ENCODE data around the gene RAX2.

The RAX2 gene

DNA sequence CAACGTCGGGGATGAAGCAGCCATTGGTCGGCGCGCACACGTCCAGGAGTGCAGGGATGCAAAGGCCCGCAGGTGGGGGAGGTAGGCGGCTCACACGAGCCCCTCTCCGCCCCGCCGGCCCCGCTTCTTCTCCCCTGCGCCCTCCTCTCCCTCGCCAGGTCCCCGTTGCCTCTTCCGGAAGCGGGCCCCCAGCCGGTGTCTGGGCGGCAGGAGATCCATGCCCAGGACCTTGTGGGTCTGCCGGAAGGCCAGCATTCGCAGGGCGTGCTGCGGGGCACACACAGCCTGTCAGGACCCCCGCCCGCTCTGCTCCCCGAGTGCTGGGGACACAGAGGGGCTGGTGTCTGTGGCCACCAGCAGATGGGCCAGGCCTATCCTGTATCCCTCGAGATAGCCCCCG lies 33.8 kb upstream of the RAX2 start:
- no peak overlapping the region for H3K4me2 ChIP-seq (ENCODE audit: low read depth, low read length, poor library complexity, severe bottlenecking)
- H3K79me2 ChIP-seq (ENCODE audit: insufficient read depth, low read length) = no peaks in the 10 kb centered on the region
- no peaks in the 10 kb centered on the region for H3F3A ChIP-seq (ENCODE audit: low read depth)
- H4K20me1 ChIP-seq (ENCODE audit: insufficient read depth, low read length, poor library complexity, severe bottlenecking) = no peaks in the 10 kb centered on the region
- TF ChIP-seq, protein P1, sequence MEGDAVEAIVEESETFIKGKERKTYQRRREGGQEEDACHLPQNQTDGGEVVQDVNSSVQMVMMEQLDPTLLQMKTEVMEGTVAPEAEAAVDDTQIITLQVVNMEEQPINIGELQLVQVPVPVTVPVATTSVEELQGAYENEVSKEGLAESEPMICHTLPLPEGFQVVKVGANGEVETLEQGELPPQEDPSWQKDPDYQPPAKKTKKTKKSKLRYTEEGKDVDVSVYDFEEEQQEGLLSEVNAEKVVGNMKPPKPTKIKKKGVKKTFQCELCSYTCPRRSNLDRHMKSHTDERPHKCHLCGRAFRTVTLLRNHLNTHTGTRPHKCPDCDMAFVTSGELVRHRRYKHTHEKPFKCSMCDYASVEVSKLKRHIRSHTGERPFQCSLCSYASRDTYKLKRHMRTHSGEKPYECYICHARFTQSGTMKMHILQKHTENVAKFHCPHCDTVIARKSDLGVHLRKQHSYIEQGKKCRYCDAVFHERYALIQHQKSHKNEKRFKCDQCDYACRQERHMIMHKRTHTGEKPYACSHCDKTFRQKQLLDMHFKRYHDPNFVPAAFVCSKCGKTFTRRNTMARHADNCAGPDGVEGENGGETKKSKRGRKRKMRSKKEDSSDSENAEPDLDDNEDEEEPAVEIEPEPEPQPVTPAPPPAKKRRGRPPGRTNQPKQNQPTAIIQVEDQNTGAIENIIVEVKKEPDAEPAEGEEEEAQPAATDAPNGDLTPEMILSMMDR (conservative IDR thresholded peaks at IDR 0.05; ENCODE audit: low read length) = no peak
- TF ChIP-seq EZH2phosphoT487 (IDR thresholded peaks at IDR 0.05; ENCODE audit: borderline replicate concordance) = no peak
- H3K9me2 ChIP-seq (replicated peaks; ENCODE audit: low read depth, low read length) = no peaks in the 10 kb centered on the region
- H2AFZ ChIP-seq (ENCODE audit: low read length) = no peak overlapping the region
- H3K4me3 ChIP-seq (ENCODE audit: low read length, poor library complexity, severe bottlenecking) = no peak overlapping the region
- no peaks in the 10 kb centered on the region for H3K9me3 ChIP-seq (ENCODE audit: insufficient read depth, low read depth, low read length)
- H3K9ac ChIP-seq (ENCODE audit: low read depth, low read length, poor library complexity, severe bottlenecking) = no peak overlapping the region
- peaks cover 29% of the 10 kb centered on the region for H3K4me1 ChIP-seq (ENCODE audit: insufficient read depth, low read length, poor library complexity, severe bottlenecking)
- H3K36me3 ChIP-seq (ENCODE audit: insufficient read depth, low read length) = no peaks in the 10 kb centered on the region
- H3K27me3 ChIP-seq (ENCODE audit: insufficient read depth, low read length, poor library complexity, severe bottlenecking) = no peaks in the 10 kb centered on the region

DNA sequence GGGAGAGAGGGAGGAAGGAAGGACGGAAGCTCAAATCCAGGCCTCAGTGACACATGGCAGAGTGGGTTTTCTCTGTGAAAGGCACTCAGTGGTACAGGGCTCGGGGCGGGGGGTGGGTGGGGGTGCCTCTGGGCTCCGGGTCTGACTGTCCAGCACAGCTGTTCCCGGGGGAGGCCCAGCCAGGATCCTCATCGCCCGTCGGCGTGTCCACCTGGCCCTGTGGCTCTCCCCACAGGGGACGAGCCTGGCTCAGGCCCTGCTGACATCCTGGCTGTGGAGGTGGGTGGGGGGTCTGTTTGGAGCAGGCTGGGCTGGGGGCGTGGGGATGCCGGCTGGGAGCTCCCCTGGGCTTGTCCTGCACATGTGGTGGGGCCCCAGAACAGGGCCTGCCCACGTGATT lies 32.4 kb upstream of the RAX2 start:
- no peaks in the 10 kb centered on the region for H3K9me3 ChIP-seq (ENCODE audit: insufficient read depth, low read depth, low read length)
- H3F3A ChIP-seq (ENCODE audit: low read depth) = no peaks in the 10 kb centered on the region
- peaks cover 19% of the 10 kb centered on the region for H3K4me1 ChIP-seq (ENCODE audit: insufficient read depth, low read length, poor library complexity, severe bottlenecking)
- H3K79me2 ChIP-seq (ENCODE audit: insufficient read depth, low read length) = no peaks in the 10 kb centered on the region
- no peaks in the 10 kb centered on the region for H3K36me3 ChIP-seq (ENCODE audit: insufficient read depth, low read length)
- H3K4me2 ChIP-seq (ENCODE audit: low read depth, low read length, poor library complexity, severe bottlenecking) = no peak overlapping the region
- H3K27me3 ChIP-seq (ENCODE audit: insufficient read depth, low read length, poor library complexity, severe bottlenecking) = no peaks in the 10 kb centered on the region
- TF ChIP-seq EZH2phosphoT487 (IDR thresholded peaks at IDR 0.05; ENCODE audit: borderline replicate concordance) = no peak
- TF ChIP-seq, protein P1 (conservative IDR thresholded peaks at IDR 0.05; ENCODE audit: low read length) = no peak
- no peak overlapping the region for H3K4me3 ChIP-seq (ENCODE audit: low read length, poor library complexity, severe bottlenecking)
- H3K9me2 ChIP-seq (replicated peaks; ENCODE audit: low read depth, low read length) = no peaks in the 10 kb centered on the region
- no peak overlapping the region for H3K9ac ChIP-seq (ENCODE audit: low read depth, low read length, poor library complexity, severe bottlenecking)
- H4K20me1 ChIP-seq (ENCODE audit: insufficient read depth, low read length, poor library complexity, severe bottlenecking) = no peaks in the 10 kb centered on the region
- H2AFZ ChIP-seq (ENCODE audit: low read length) = no peak overlapping the region

DNA sequence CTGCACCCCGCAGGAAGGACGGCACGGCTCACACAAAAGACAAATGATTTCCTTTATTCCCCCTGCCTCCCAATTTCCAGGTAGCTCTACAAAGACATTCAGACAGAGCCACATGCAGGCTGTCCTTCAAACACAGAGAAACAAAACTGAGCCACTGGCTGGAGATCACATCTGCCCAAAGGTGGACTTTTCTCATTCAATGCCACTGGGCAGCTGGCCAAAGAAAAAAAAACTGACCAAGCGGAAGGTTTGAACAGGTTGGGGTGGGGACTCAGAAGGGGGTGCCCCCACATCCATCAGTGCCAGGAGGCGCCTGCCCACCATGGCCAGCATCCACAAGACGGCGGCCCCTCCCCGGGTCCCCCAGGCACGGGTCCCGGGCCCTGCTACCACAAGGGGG lies 32.0 kb upstream of the RAX2 start:
- no peaks in the 10 kb centered on the region for H3K9me3 ChIP-seq (ENCODE audit: insufficient read depth, low read depth, low read length)
- no peaks in the 10 kb centered on the region for H3K27me3 ChIP-seq (ENCODE audit: insufficient read depth, low read length, poor library complexity, severe bottlenecking)
- no peak overlapping the region for H3K4me2 ChIP-seq (ENCODE audit: low read depth, low read length, poor library complexity, severe bottlenecking)
- H3K4me1 ChIP-seq (ENCODE audit: insufficient read depth, low read length, poor library complexity, severe bottlenecking) = peaks cover 18% of the 10 kb centered on the region
- no peaks in the 10 kb centered on the region for H3K36me3 ChIP-seq (ENCODE audit: insufficient read depth, low read length)
- H4K20me1 ChIP-seq (ENCODE audit: insufficient read depth, low read length, poor library complexity, severe bottlenecking) = no peaks in the 10 kb centered on the region
- H3K4me3 ChIP-seq (ENCODE audit: low read length, poor library complexity, severe bottlenecking) = no peak overlapping the region
- H3K79me2 ChIP-seq (ENCODE audit: insufficient read depth, low read length) = no peaks in the 10 kb centered on the region
- no peak overlapping the region for H2AFZ ChIP-seq (ENCODE audit: low read length)
- no peak overlapping the region for H3K9ac ChIP-seq (ENCODE audit: low read depth, low read length, poor library complexity, severe bottlenecking)
- H3F3A ChIP-seq (ENCODE audit: low read depth) = no peaks in the 10 kb centered on the region
- H3K9me2 ChIP-seq (replicated peaks; ENCODE audit: low read depth, low read length) = no peaks in the 10 kb centered on the region
- TF ChIP-seq EZH2phosphoT487 (IDR thresholded peaks at IDR 0.05; ENCODE audit: borderline replicate concordance) = no peak
- TF ChIP-seq, protein P1 (conservative IDR thresholded peaks at IDR 0.05; ENCODE audit: low read length) = no peak

All from Loucy (cell line).